GM19328 (cell line): ENCODE data around the gene CALML5.

ENCODE experiments used
- ATAC-seq: cut with Tn5 transposase; IDR thresholded peaks from one replicate; pipeline ENCODE4 v1.9.1; 2021; ENCODE audit warnings: mild to moderate bottlenecking, moderate library complexity; ENCODE audit not compliant: unreplicated experiment

Gene CALML5

GRCh38 chr10:5534051-5534821, 34.9 kb upstream of the CALML5 start:
- no peak for ATAC-seq

- ATAC-seq, result no peak
Measured at GRCh38 chr10:5533098-5533731, 33.8 kb upstream of the CALML5 start.

GRCh38 chr10:5532618-5533097, 33.3 kb upstream of the CALML5 start:
- no peak for ATAC-seq

- ATAC-seq, result no peak
Measured at GRCh38 chr10:5532307-5532605, 32.9 kb upstream of the CALML5 start.

GRCh38 chr10:5531558-5532306, 32.4 kb upstream of the CALML5 start:
- ATAC-seq, result no peak

GRCh38 chr10:5530846-5531557, 31.6 kb upstream of the CALML5 start:
- ATAC-seq, result no peak

- no peak for ATAC-seq
Measured at GRCh38 chr10:5530412-5530806, 31.0 kb upstream of the CALML5 start.

- ATAC-seq, result no peak
Measured at GRCh38 chr10:5529702-5530411, 30.5 kb upstream of the CALML5 start.

- no peak for ATAC-seq
Measured at GRCh38 chr10:5528989-5529701, 29.8 kb upstream of the CALML5 start.

GRCh38 chr10:5527332-5528200, 28.2 kb upstream of the CALML5 start:
- ATAC-seq, result no peak

- no peak for ATAC-seq
Measured at GRCh38 chr10:5526691-5527331, 27.4 kb upstream of the CALML5 start.

- ATAC-seq, result no peak
Measured at GRCh38 chr10:5525561-5526341, 26.4 kb upstream of the CALML5 start.

- no peak for ATAC-seq
Measured at GRCh38 chr10:5524641-5525560, 25.5 kb upstream of the CALML5 start, which contains the start of gene CALML3. TSS of gene CALML3 (plus strand) at chr10:5524961. CDS start at chr10:5525086, 125 bp downstream.

GRCh38 chr10:5523796-5524574, 24.6 kb upstream of the CALML5 start:
- ATAC-seq, result no peak

- no peak for ATAC-seq
Measured at GRCh38 chr10:5522913-5523560, 23.7 kb upstream of the CALML5 start.
